Measurements from ENCODE around the gene FOXP2. TPM values are rescaled to one million over a fixed set of nuclear protein-coding genes. Genes with fewer than 3 reads are reported as not detected.

FOXP2 gene
- total RNA-seq, 2 experiments from 2014 or later: not detected

DNA sequence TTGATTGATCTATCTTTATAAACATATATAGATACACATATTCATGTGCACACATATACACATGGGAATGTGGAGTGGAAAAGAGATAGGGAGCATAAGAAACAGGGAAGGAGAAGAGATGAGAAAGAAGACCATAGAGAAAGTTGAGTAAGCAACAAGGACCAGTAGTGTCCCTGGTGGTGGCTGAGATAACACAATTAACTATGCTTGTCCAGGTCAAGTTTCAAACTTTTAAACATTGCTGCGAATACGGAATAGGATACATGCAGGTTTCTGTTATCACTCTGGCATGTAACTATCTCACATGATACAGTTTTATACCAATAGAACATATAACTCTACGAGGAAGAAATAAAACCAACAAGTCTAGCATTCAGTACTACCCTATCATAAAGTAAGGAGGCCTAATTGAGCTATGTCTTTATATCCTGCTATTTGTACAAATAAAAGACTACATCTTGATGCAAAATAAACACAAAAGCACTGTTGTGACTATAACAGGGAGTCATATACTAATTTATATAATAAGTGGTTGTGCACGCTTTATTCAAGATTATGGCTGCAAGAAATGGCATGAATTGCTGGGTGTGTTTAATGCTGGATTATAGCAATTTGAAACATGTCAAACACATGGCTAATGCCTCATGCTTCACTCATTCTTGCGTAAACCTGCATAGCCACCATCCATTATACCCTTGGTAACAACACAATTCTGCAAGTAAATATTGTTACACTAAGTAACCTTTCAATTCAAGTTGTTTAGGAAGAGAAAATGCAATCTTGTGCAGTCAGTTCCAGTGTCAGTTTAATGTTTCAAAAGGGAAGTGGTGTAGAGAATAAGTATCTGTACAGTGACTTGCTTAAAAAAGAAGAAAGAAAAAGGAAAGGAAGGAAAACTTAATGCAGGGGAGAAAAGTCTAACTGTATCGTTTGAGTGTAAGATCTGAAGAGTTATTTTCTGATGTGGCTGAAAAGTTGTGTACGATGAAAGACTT lies 8.2 kb downstream of the FOXP2 start:
- TF ChIP-seq, protein P1, sequence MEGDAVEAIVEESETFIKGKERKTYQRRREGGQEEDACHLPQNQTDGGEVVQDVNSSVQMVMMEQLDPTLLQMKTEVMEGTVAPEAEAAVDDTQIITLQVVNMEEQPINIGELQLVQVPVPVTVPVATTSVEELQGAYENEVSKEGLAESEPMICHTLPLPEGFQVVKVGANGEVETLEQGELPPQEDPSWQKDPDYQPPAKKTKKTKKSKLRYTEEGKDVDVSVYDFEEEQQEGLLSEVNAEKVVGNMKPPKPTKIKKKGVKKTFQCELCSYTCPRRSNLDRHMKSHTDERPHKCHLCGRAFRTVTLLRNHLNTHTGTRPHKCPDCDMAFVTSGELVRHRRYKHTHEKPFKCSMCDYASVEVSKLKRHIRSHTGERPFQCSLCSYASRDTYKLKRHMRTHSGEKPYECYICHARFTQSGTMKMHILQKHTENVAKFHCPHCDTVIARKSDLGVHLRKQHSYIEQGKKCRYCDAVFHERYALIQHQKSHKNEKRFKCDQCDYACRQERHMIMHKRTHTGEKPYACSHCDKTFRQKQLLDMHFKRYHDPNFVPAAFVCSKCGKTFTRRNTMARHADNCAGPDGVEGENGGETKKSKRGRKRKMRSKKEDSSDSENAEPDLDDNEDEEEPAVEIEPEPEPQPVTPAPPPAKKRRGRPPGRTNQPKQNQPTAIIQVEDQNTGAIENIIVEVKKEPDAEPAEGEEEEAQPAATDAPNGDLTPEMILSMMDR (IDR thresholded peaks at IDR 0.05): no peak
- POLR2A ChIA-PET: no interaction called here
- no peaks in the 10 kb centered on the region for H3K36me3 ChIP-seq (ENCODE audit: insufficient read depth, low read length)
- CTCF ChIA-PET: no interaction called here
- intact Hi-C loops (cut with DNase I, micrococcal nuclease): no loop called here
- H3K9me3 ChIP-seq (ENCODE audit: control insufficient read depth in 1 of 2, insufficient read depth in 1 of 2, low read length in 2 of 2): no peaks in the 10 kb centered on the region
- Mint-ChIP-seq H3K36me3 (ENCODE audit: low read depth) (no peaks in the 10 kb centered on the region), H3K27me3 (no peaks in the 10 kb centered on the region), H3K27ac (no peak overlapping the region), H3K4me3 (no peak overlapping the region), H3K9me3 (no peaks in the 10 kb centered on the region), H3K4me1 (ENCODE audit: low read depth) (no peaks in the 10 kb centered on the region)
- no peak overlapping the region for H3K4me3 ChIP-seq (ENCODE audit: low read length)
- ATAC-seq (ENCODE audit: poor library complexity) (no peak), DNase-seq (no peak)
- H3K27ac ChIP-seq (ENCODE audit: low read depth in 1 of 2, low read length in 2 of 2): no peak overlapping the region
- H3K4me1 ChIP-seq (ENCODE audit: insufficient read depth, low read length): no peaks in the 10 kb centered on the region
- no peaks in the 10 kb centered on the region for H3K27me3 ChIP-seq (ENCODE audit: control insufficient read depth in 1 of 2, insufficient read depth in 2 of 2, low read length in 2 of 2)

DNA sequence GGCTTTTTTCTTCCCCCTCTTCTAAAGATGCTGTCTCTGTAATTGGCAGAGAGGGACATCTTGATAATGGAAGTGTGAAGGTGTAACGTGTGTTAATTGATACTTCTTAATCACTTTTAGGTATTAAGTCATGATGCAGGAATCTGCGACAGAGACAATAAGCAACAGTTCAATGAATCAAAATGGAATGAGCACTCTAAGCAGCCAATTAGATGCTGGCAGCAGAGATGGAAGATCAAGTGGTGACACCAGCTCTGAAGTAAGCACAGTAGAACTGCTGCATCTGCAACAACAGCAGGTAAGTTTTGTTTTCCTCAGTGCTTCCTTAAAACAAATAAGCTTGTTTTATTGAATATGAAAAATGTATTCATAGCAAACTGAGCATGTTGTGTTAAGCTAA lies 11.8 kb downstream of the FOXP2 start:
- no peaks in the 10 kb centered on the region for H3K9me3 ChIP-seq (ENCODE audit: control insufficient read depth in 1 of 2, insufficient read depth in 1 of 2, low read length in 2 of 2)
- POLR2A ChIA-PET: no interaction called here
- H3K4me1 Mint-ChIP-seq (ENCODE audit: low read depth): no peaks in the 10 kb centered on the region
- H3K9me3 Mint-ChIP-seq: no peaks in the 10 kb centered on the region
- H3K4me3 Mint-ChIP-seq: no peak overlapping the region
- no peak overlapping the region for H3K27ac ChIP-seq (ENCODE audit: low read depth in 1 of 2, low read length in 2 of 2)
- no peaks in the 10 kb centered on the region for H3K4me1 ChIP-seq (ENCODE audit: insufficient read depth, low read length)
- no peaks in the 10 kb centered on the region for H3K36me3 ChIP-seq (ENCODE audit: insufficient read depth, low read length)
- DNase-seq (no peak), ATAC-seq (ENCODE audit: poor library complexity) (no peak)
- H3K36me3 Mint-ChIP-seq (ENCODE audit: low read depth): no peaks in the 10 kb centered on the region
- H3K27me3 Mint-ChIP-seq: no peaks in the 10 kb centered on the region
- TF ChIP-seq, protein P1 (IDR thresholded peaks at IDR 0.05): no peak
- H3K4me3 ChIP-seq (ENCODE audit: low read length): no peak overlapping the region
- no peaks in the 10 kb centered on the region for H3K27me3 ChIP-seq (ENCODE audit: control insufficient read depth in 1 of 2, insufficient read depth in 2 of 2, low read length in 2 of 2)
- H3K27ac Mint-ChIP-seq: no peak overlapping the region
- CTCF ChIA-PET: no interaction called here
- intact Hi-C loops (cut with DNase I, micrococcal nuclease): no loop called here

DNA sequence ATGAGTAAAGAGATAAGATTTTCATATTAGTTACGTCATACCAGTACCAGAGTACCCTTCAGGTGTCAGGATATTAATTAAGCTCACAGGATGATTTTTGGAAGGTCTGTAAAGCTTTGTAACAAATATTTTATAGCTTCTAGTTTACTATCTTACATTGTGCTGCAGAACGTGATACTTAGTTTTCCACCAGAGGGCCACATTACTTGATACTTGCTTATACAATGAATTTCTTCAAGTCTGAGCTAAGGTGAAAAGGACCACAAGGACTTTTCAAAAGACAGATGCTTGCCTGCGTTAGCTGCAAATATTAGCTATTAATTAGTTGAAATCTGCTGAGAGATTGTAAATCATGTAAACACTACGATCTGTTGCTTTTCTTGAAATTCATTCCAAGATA lies 12.2 kb downstream of the FOXP2 start:
- Histone ChIP-seq H3K27ac (ENCODE audit: low read depth in 1 of 2, low read length in 2 of 2) (no peak overlapping the region), H3K4me3 (ENCODE audit: low read length) (no peak overlapping the region), H3K36me3 (ENCODE audit: insufficient read depth, low read length) (no peaks in the 10 kb centered on the region), H3K27me3 (ENCODE audit: control insufficient read depth in 1 of 2, insufficient read depth in 2 of 2, low read length in 2 of 2) (no peaks in the 10 kb centered on the region), H3K9me3 (ENCODE audit: control insufficient read depth in 1 of 2, insufficient read depth in 1 of 2, low read length in 2 of 2) (no peaks in the 10 kb centered on the region), H3K4me1 (ENCODE audit: insufficient read depth, low read length) (no peaks in the 10 kb centered on the region)
- H3K9me3 Mint-ChIP-seq: no peaks in the 10 kb centered on the region
- no peak for ATAC-seq (ENCODE audit: poor library complexity)
- H3K27me3 Mint-ChIP-seq: no peaks in the 10 kb centered on the region
- intact Hi-C loops (cut with DNase I, micrococcal nuclease): no loop called here
- ChIA-PET CTCF (no interaction called here), POLR2A (no interaction called here)
- no peaks in the 10 kb centered on the region for H3K4me1 Mint-ChIP-seq (ENCODE audit: low read depth)
- DNase-seq: no peak
- no peak overlapping the region for H3K27ac Mint-ChIP-seq
- TF ChIP-seq, protein P1 (IDR thresholded peaks at IDR 0.05): no peak
- no peak overlapping the region for H3K4me3 Mint-ChIP-seq
- no peaks in the 10 kb centered on the region for H3K36me3 Mint-ChIP-seq (ENCODE audit: low read depth)

Measured in CD4-positive, alpha-beta T cell (primary cell).